CMK (cell line): ENCODE data around the gene CIAO2A.
A peak's percentile ranks its signal among the peaks of the same experiment; 100 is the strongest.
"Not testable (repeated sequence)": the region's sequence is repeated elsewhere in the genome, so short reads cannot be mapped to it uniquely, and the experiment has no call there.

Source experiments
- DNase-seq: peaks from one replicate; pipeline ENCODE4 v3.0.0-alpha.2; 2010; ENCODE audit warnings: low read depth

CIAO2A gene, protein sequence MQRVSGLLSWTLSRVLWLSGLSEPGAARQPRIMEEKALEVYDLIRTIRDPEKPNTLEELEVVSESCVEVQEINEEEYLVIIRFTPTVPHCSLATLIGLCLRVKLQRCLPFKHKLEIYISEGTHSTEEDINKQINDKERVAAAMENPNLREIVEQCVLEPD

DNA sequence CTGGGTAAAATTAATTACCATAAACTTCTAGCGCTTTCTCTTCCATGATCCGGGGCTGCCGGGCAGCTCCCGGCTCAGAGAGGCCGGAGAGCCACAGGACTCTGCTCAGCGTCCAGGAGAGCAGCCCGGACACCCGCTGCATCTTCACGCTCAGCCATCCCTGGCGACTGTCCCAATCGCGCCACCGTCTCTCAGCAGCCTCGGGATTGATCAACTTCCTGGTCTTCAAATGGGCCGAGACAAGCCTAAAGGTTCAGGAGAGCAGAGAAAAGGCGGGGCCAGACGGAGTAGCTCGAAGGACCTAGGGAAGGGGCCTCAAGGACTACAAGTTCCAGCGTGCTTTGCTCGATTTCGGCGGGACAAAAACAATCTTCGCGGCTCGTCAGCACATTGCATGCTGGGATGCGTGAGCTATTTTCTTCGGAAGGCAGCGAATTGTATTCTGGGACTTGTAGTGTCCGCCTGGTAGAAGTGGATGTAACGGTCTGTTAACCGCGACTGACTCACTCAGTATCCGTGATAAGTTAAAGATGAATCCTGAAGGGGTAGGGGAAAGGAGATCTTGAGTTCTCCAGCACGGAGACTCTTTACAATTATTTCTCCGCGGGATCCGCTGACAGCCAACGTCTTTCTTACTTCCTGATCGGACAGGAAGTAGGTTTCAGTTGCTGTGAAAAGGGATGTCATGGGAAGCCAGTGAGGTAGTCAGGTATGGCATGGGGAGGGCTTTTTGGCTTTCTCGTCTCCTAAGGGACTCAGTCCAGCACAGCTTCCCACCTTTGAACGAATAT lies at the start of gene CIAO2A:
Gene CIAO2A (minus strand): TSS at position 212 of the 791 bp plus-strand sequence. CDS start 70 bp downstream, at position 142.
- DNase-seq = peak; percentile 97

GRCh38 chr15:64143276-64143675 lies 49.6 kb upstream of the CIAO2A start:
- no peak for DNase-seq

DNA sequence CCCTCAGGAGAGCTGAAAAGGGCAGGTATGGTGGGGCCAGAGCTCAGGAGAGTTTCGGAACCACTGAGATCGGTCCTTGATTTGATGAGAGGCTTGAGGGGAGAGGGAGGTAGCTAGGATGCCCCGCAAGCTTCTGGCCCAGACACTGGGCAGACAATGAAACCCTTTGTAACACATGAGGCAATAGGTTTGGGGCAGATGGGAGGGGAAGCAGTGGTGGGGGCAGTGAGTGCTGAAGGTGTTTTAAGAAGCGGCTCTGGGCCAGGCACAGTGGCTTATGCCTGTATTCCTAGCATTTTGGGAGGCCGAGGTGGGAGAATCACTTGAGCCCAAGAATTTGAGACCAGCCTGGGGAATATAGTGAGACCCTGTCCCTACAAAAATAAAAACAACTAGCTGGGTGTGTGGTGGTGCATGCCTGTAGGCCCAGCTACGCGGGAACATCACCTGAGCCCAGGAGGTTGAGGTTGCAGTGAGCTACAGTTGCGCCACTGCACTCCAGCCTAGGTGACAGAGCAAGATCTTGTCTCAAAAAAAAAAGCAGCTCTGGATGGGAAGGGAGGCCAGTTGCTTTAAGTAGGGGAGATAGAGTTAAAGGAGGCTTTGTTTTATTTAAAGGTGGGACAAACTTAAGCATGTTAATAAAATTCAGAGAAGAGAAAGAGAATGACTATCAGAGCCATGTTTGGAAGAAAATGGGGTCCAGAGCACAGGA lies 48.3 kb upstream of the CIAO2A start:
- DNase-seq = no peak

- no peak for DNase-seq
These were observed 44.8 kb upstream of the CIAO2A start for GRCh38 chr15:64138331-64138941.

DNA sequence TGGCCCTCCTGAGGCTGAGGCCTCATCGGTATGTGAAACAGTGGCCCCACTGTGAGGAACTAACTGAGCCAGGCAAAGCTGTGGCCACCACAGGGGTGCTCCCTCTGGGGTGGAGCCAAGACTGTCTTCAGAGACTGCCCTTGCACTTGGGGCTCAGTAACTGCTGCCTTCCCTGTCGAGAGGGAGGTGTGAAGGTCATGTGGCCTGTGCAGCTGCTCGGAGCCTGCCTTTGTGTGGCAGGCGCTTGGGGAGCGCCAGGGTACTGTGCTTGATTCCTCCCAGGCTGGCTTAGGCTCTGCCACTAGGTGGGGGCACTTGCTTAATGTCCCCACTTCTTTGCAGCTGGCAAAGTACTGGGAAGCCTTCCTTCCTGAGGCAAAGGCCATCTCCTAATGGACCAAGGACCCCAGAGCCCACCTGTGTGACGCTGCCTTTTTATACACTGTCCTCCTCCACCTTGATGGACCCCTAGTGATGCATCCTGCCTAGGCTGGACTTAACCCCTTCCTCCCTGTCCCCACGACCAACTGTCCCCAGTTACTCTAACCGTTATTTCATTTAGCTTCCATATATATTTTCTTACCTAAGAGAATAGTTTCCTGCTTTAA lies 43.7 kb upstream of the CIAO2A start:
- DNase-seq = no peak

- DNase-seq = no peak
These were observed 42.7 kb upstream of the CIAO2A start for GRCh38 chr15:64136347-64136746.

- DNase-seq = no peak
These were observed 40.7 kb upstream of the CIAO2A start for GRCh38 chr15:64134345-64134829.

GRCh38 chr15:64133623-64134344 lies 40.1 kb upstream of the CIAO2A start:
- no peak for DNase-seq

- no peak for DNase-seq
These were observed 38.6 kb upstream of the CIAO2A start for GRCh38 chr15:64132217-64132616.

DNA sequence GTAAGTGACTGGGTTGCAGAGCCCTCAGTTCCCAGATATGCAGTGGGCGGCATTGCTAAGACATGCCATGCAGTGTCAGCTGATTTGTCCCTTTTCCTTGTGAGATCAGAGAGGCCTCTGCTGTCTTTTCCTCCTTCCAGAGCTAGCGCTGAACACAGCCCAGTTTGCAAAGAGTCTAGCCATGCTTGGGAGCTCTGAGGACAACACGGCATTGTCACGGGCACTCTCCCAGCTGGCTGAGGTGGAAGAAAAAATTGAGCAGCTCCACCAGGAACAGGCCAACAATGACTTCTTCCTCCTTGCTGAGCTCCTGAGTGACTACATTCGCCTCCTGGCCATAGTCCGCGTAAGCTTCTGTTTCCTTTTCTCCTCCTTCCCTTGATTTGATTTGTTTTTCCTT lies 37.9 kb upstream of the CIAO2A start:
- DNase-seq = no peak

DNA sequence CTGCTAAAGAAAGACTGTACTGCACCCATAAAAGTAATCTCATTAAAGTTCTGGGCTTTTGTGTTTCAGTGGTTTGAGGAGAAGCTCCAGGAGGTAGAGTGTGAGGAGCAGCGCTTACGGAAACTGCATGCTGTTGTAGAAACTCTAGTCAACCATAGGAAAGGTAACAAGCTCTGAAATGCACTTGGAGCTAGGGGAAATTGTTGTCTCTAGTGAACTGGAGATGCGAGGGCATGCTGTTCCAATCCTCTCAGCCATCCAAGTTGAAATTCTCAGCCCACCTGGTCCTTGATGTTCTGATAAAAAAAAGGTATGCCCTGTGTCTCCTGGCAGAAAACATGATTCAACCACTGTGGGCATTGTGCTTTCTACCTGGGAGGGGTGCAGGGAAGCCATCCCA lies 36.5 kb upstream of the CIAO2A start:
- DNase-seq = no peak

- no peak for DNase-seq
These were observed 34.1 kb upstream of the CIAO2A start for GRCh38 chr15:64127521-64128270.

- DNase-seq = no peak
These were observed 32.3 kb upstream of the CIAO2A start for GRCh38 chr15:64125978-64126377.

- no peak for DNase-seq
These were observed 29.3 kb upstream of the CIAO2A start for GRCh38 chr15:64122936-64123351.

DNA sequence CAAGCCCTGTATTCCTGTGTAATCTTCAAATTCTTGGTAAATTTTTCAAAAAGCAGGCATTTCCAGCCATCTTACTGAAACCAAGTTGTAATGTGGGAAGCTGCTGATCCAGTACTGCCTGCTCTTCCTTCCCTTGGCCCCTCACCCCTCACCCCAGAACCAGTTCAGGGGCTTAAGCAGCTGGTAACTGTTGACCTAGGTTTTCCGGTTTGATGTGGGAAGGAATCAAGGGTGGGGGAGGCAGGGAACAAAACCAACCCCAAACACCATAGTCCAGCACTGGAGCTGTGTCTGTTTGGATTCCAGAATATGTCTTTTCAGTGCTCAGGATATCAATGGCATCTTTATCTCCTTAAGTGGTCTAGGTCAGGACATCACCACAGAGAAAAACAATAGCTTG lies 28.8 kb upstream of the CIAO2A start:
- no peak for DNase-seq

DNA sequence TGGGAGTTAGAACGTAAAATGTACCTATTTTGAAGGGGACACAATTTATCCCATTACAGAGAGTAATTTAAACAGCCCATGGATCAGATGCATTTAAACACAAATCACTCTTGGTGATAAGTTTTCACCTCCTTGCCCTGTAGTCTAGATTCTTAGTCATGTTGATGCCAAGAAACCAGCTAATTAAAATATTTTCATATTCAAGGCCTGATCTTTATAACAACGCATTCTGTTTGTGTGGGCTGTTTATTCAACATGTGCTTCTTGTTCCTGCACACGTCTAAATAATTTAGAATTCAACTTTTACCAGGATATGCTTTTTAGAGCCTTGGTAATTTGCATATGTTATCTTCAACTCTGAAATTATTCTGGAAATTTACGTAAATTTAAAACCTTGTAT lies 28.0 kb upstream of the CIAO2A start:
- no peak for DNase-seq

DNA sequence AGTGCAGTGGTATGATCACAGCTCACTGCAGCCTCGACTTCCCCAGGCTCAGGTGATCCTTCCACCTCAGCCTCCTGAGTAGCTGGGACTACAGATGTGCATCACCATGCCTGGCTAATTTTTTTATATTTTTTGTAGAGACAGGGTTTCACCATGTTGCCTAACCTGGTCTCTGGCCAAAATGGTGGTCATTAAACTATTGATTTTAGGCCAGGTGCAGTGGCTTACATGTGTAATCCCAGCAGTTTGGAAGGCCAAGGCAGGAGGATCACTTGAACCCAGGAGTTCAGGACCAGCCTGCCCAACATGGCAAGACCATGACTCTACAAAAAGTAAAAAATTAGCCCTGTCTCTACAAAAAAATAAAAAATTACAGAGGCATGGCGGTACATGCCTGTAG lies 26.7 kb upstream of the CIAO2A start:
- not testable (repeated sequence) for DNase-seq

DNA sequence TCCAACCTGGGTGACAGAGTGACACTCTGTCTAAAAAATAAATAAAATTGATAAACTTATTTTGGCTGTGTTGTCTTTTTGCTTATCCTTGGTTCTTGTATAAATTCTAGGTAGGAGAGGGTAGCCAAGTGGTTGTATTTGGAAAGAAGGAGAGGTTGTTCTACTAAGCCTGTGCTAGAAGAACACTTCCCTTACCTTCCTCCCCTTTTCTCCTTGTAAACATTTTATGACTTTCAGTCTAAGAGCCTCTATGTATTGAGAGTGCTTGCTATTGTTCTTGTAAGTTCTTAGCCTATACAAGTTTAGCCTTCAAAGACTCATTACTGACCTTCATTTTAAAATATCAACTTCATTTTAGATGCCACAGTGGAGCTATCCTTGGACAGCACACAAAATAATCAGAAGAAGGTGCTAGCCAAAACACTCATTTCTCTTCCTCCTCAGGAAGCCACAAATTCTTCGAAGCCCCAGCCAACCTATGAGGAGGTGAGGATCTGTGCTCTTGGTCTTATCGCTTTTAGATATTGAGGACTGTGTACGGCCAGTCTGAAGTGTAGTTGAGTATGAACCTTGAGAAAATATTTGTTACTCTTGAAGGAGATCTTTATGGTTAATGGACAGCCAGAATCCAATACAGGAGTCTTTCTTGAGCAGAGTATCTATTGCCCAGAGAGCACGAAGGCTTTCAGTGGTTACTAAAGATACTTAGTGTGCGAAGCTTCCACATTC lies 24.3 kb upstream of the CIAO2A start:
- DNase-seq = no peak

GRCh38 chr15:64112904-64113303 lies 19.3 kb upstream of the CIAO2A start:
- DNase-seq = no peak
